Osteocyte (in vitro differentiated cells): ENCODE measurements around the gene MOK. TPM values are rescaled to one million over a fixed set of nuclear protein-coding genes. Genes with fewer than 3 reads are reported as not detected.
"Not testable (repeated sequence)": the region's sequence is repeated elsewhere in the genome, so short reads cannot be mapped to it uniquely, and the experiment has no call there.

ENCODE experiments used
- DNase-seq: peaks from one replicate; pipeline ENCODE4 v3.0.0; 2021; ENCODE audit warnings: mixed read lengths; ENCODE audit not compliant: unreplicated experiment; ENCODE audit errors: extremely low spot score
- H3K27ac Mint-ChIP-seq: one replicate; pipeline ENCODE4 v1.8.0; 2021; ENCODE audit warnings: mild to moderate bottlenecking, mixed read lengths; ENCODE audit not compliant: unreplicated experiment
- H3K27me3 Mint-ChIP-seq: one replicate; pipeline ENCODE4 v1.8.0; 2021; ENCODE audit warnings: mixed read lengths; ENCODE audit not compliant: unreplicated experiment
- H3K36me3 Mint-ChIP-seq: one replicate; pipeline ENCODE4 v1.8.0; 2021; ENCODE audit warnings: mixed read lengths; ENCODE audit not compliant: unreplicated experiment
- H3K4me1 Mint-ChIP-seq: one replicate; pipeline ENCODE4 v1.8.0; 2021; ENCODE audit warnings: mixed read lengths; ENCODE audit not compliant: unreplicated experiment
- H3K4me3 Mint-ChIP-seq: one replicate; pipeline ENCODE4 v1.8.0; 2021; ENCODE audit warnings: mild to moderate bottlenecking, moderate library complexity, mixed read lengths; ENCODE audit not compliant: unreplicated experiment
- H3K9me3 Mint-ChIP-seq: one replicate; pipeline ENCODE4 v1.8.0; 2021; ENCODE audit warnings: mixed read lengths; ENCODE audit not compliant: unreplicated experiment
- CTCF ChIP-seq: fragments of 200-600 bp; sonication (generic); IDR thresholded peaks from 2 replicates; pipeline ENCODE4 v1.5.0; 2021; ENCODE audit warnings: antibody characterized with exemption, mild to moderate bottlenecking, moderate library complexity
- total RNA-seq: library from RNA; stranded (reverse); gene quantifications from 2 replicates; pipeline ENCODE4 v1.2.1, GENCODE V29; 2021

The MOK gene
- total RNA-seq, 1 donor from 2014 or later, result 9.5 TPM

GRCh38 chr14:102316338-102316742 lies 11.4 kb upstream of the MOK start:
- H3K4me3 Mint-ChIP-seq, result peak overlapping the region; percentile 89
- H3K27me3 Mint-ChIP-seq, result no peaks in the 10 kb centered on the region
- no peak for TF ChIP-seq CTCF
- DNase-seq, result no peak
- H3K27ac Mint-ChIP-seq, result peak overlapping the region; percentile 97
- no peaks in the 10 kb centered on the region for H3K9me3 Mint-ChIP-seq
- H3K4me1 Mint-ChIP-seq, result peaks cover 51% of the 10 kb centered on the region
- no peaks in the 10 kb centered on the region for H3K36me3 Mint-ChIP-seq

- no peaks in the 10 kb centered on the region for H3K9me3 Mint-ChIP-seq
- no peak overlapping the region for H3K27ac Mint-ChIP-seq
- no peaks in the 10 kb centered on the region for H3K27me3 Mint-ChIP-seq
- H3K36me3 Mint-ChIP-seq, result no peaks in the 10 kb centered on the region
- TF ChIP-seq CTCF, result no peak
- peaks cover 44% of the 10 kb centered on the region for H3K4me1 Mint-ChIP-seq
- no peak for DNase-seq
- peak overlapping the region; percentile 72 for H3K4me3 Mint-ChIP-seq
These were observed 10.2 kb upstream of the MOK start for GRCh38 chr14:102315121-102315520.

- DNase-seq, result peak; percentile 92
- TF ChIP-seq CTCF, result peak; percentile 99
- Mint-ChIP-seq H3K9me3 (no peaks in the 10 kb centered on the region), H3K27ac (no peak overlapping the region), H3K4me3 (peak overlapping the region; percentile 72), H3K4me1 (peaks cover 43% of the 10 kb centered on the region), H3K36me3 (no peaks in the 10 kb centered on the region), H3K27me3 (no peaks in the 10 kb centered on the region)
These were observed 9.5 kb upstream of the MOK start for GRCh38 chr14:102314242-102315011.

- peaks cover 11% of the 10 kb centered on the region for H3K4me1 Mint-ChIP-seq
- H3K36me3 Mint-ChIP-seq, result no peaks in the 10 kb centered on the region
- no peak for DNase-seq
- peak overlapping the region; percentile 60 for H3K4me3 Mint-ChIP-seq
- TF ChIP-seq CTCF, result no peak
- no peaks in the 10 kb centered on the region for H3K9me3 Mint-ChIP-seq
- H3K27me3 Mint-ChIP-seq, result no peaks in the 10 kb centered on the region
- H3K27ac Mint-ChIP-seq, result no peak overlapping the region
These were observed 1.3 kb downstream of the MOK start for GRCh38 chr14:102303664-102304063.

GRCh38 chr14:102298303-102299070 lies 6.5 kb downstream of the MOK start:
- not testable (repeated sequence) for H3K4me3 Mint-ChIP-seq, DNase-seq, H3K9me3 Mint-ChIP-seq, H3K4me1 Mint-ChIP-seq, H3K36me3 Mint-ChIP-seq, H3K27me3 Mint-ChIP-seq, H3K27ac Mint-ChIP-seq
